CD14-positive monocyte (primary cell): ENCODE data around the gene BHLHE23. TPM values are rescaled to one million over a fixed set of nuclear protein-coding genes. Genes with fewer than 3 reads are reported as not detected.

Experiments
- DNase-seq, 3 donors: peaks; one replicate each; pipeline ENCODE4 v3.0.0-alpha.2; 2011 to 2022
- H2AFZ ChIP-seq: 2 replicates; pipeline ENCODE4 v1.6.0; 2012; ENCODE audit warnings: mild to moderate bottlenecking, low read depth, low read length, inconsistent platforms; ENCODE audit not compliant: insufficient read depth, poor library complexity, severe bottlenecking
- H3K27ac ChIP-seq, 2 donors: 1 replicate in 1 of 2; 2 replicates in 1 of 2; pipeline ENCODE4 v1.5.1; 2012 to 2013; ENCODE audit warnings: low read length in 2 of 2, control low read depth in 1 of 2, inconsistent platforms in 1 of 2, low read depth in 1 of 2, mild to moderate bottlenecking in 1 of 2
- H3K27me3 ChIP-seq, 2 donors: one replicate each; pipeline versions ENCODE4 v1.6.0 to v1.6.1; 2011 to 2013; ENCODE audit warnings: low read length in 2 of 2; ENCODE audit not compliant: control insufficient read depth in 2 of 2, insufficient read depth in 2 of 2
- H3K36me3 ChIP-seq, 2 donors: replicated peaks in 1 of 2; 1 replicate in 1 of 2; 2 replicates in 1 of 2; pipeline versions ENCODE4 v1.5.1 to v1.6.1; 2012 to 2013; ENCODE audit warnings: low read length in 2 of 2, control low read depth in 1 of 2, inconsistent platforms in 1 of 2, mild to moderate bottlenecking in 1 of 2; ENCODE audit not compliant: insufficient read depth in 2 of 2, control insufficient read depth in 1 of 2
- H3K4me1 ChIP-seq, 2 donors: 1 replicate in 1 of 2; 2 replicates in 1 of 2; pipeline versions ENCODE4 v1.5.1 to v1.6.1; 2012 to 2013; ENCODE audit warnings: low read length in 2 of 2, control low read depth in 1 of 2, inconsistent platforms in 1 of 2, mild to moderate bottlenecking in 1 of 2, moderate library complexity in 1 of 2; ENCODE audit not compliant: insufficient read depth in 2 of 2, control insufficient read depth in 1 of 2
- H3K4me2 ChIP-seq: replicated peaks from 2 replicates; pipeline ENCODE3; 2012; ENCODE audit warnings: low read length, moderate library complexity, mild to moderate bottlenecking; ENCODE audit not compliant: poor library complexity, severe bottlenecking; ENCODE audit errors: extremely low read depth
- H3K4me3 ChIP-seq, 3 experiments: fragments of 200-600 bp in 1 of 3; sonication (generic) in 1 of 3; replicated peaks in 1 of 3; 1 replicate in 2 of 3; 2 replicates in 1 of 3; pipeline ENCODE4 v1.5.1; 2011 to 2013; ENCODE audit warnings: low read length in 3 of 3, mild to moderate bottlenecking in 3 of 3, control low read depth in 2 of 3, low read depth in 2 of 3, inconsistent platforms in 1 of 3, moderate library complexity in 1 of 3
- H3K79me2 ChIP-seq: 2 replicates; pipeline ENCODE4 v1.6.0; 2012; ENCODE audit warnings: mild to moderate bottlenecking, control low read depth, inconsistent platforms, low read length, moderate library complexity; ENCODE audit not compliant: insufficient read depth
- H3K9ac ChIP-seq: 2 replicates; pipeline ENCODE4 v1.6.0; 2017; ENCODE audit warnings: low read length, mild to moderate bottlenecking; ENCODE audit not compliant: insufficient read depth, poor library complexity, severe bottlenecking
- H3K9me3 ChIP-seq, 2 donors: replicated peaks in 1 of 2; 1 replicate in 1 of 2; 2 replicates in 1 of 2; pipeline versions ENCODE4 v1.5.1 to v1.6.1; 2012 to 2013; ENCODE audit warnings: low read length in 2 of 2, control low read depth in 1 of 2; ENCODE audit not compliant: control insufficient read depth in 1 of 2, insufficient read depth in 1 of 2
- H4K20me1 ChIP-seq: 2 replicates; pipeline ENCODE4 v1.6.0; 2012; ENCODE audit warnings: mild to moderate bottlenecking, low read length, control low read depth, moderate library complexity; ENCODE audit not compliant: insufficient read depth
- H3K27ac Mint-ChIP-seq, 7 donors: one replicate each; pipeline ENCODE4 v1.8.0; 2020; ENCODE audit warnings: mild to moderate bottlenecking in 7 of 7, mixed read lengths in 7 of 7, moderate library complexity in 6 of 7, inconsistent platforms in 2 of 7
- H3K27me3 Mint-ChIP-seq, 3 donors: one replicate each; pipeline ENCODE4 v1.8.0; 2021 to 2022; ENCODE audit warnings: low read depth in 3 of 3, mild to moderate bottlenecking in 3 of 3, mixed read lengths in 3 of 3, moderate library complexity in 3 of 3, inconsistent platforms in 1 of 3
- H3K36me3 Mint-ChIP-seq, 2 donors: one replicate each; pipeline ENCODE4 v1.8.0; 2020; ENCODE audit warnings: mixed read lengths in 2 of 2, inconsistent platforms in 1 of 2, mild to moderate bottlenecking in 1 of 2
- H3K4me1 Mint-ChIP-seq: one replicate; pipeline ENCODE4 v1.8.0; 2020; ENCODE audit warnings: mild to moderate bottlenecking, mixed read lengths
- H3K4me3 Mint-ChIP-seq, 2 donors: one replicate each; pipeline ENCODE4 v1.8.0; 2020; ENCODE audit warnings: mild to moderate bottlenecking in 2 of 2, mixed read lengths in 2 of 2, moderate library complexity in 1 of 2
- H3K9me3 Mint-ChIP-seq, 7 donors: one replicate each; pipeline ENCODE4 v1.8.0; 2020 to 2022; ENCODE audit warnings: mixed read lengths in 7 of 7, mild to moderate bottlenecking in 6 of 7, moderate library complexity in 6 of 7, inconsistent platforms in 2 of 7
- whole genome bisulfite sequencing: methylation state at CpG from one replicate; pipeline ENCODE4 v1.1.5; 2013; ENCODE audit warnings: missing lambda C conversion rate; ENCODE audit not compliant: insufficient coverage; 5-methylcytosine and 5-hydroxymethylcytosine counted together
- intact Hi-C, 2 donors: fragments of 100-400 bp; cut with micrococcal nuclease; formaldehyde crosslinking; loops; one replicate each; pipeline versions ENCODE4 v1.15.0 to v1.15.1; 2023
- polyA plus RNA-seq, 3 donors: library from polyadenylated mRNA; depleted of rRNA in 1 of 3; unstranded in 2 of 3; stranded (reverse) in 1 of 3; fragments of 300-500 nt in 2 of 3; fragments of >200 nt in 1 of 3; fragmentation: Illumina TruSeq in 2 of 3; gene quantifications; 1 replicate in 2 of 3; 2 replicates in 1 of 3; pipeline ENCODE4 v1.2.3, GENCODE V29; 2012 to 2021
- TF ChIP-seq, protein P1 (sequence below): fragments of 200-600 bp; IDR thresholded peaks from one replicate; pipeline ENCODE4 v1.8.0; 2022; ENCODE audit warnings: antibody characterized with exemption, mild to moderate bottlenecking

Gene BHLHE23
- polyA plus RNA-seq, 3 donors = not detected

DNA sequence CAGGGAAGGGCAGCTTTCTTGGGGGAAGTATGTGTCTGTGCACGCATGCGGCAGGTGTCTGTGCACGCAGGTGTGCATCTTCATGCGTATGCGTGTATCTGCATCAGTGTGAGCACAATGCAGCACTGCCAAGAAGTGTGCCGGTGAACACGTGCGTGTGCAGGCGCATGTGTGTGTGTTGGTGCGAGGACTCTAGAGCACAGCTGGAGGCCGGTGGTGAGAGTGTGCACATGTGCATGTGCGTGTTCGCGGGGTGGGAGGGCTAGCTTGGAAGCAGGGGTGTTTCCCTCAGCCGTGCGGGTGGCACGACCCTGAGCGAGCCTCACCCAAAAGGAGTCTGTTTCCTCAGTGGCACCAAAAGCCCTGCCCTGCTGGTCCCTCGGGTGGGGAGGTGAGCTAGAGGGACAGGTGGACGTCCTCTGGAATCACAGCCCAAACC lies 46.7 kb downstream of the BHLHE23 start:
- 83% methylated on average over 19 of the region's 20 CpGs for WGBS
- Histone ChIP-seq H2AFZ (no peak overlapping the region), H4K20me1 (no peaks in the 10 kb centered on the region), H3K4me3 (no peak overlapping the region), H3K9ac (no peak overlapping the region), H3K4me1 (peaks cover 11% of the 10 kb centered on the region in 2 donors), H3K27me3 (no peaks in the 10 kb centered on the region), H3K27ac (no peak overlapping the region), H3K4me2 (no peak overlapping the region), H3K9me3 (no peaks in the 10 kb centered on the region), H3K36me3 (peaks cover 13 to 42% of the 10 kb centered on the region in 2 donors), H3K79me2 (peaks cover 5% of the 10 kb centered on the region)
- Mint-ChIP-seq H3K9me3 (no peaks in the 10 kb centered on the region), H3K36me3 (peaks cover 29 to 56% of the 10 kb centered on the region in 2 donors), H3K27ac (no peak overlapping the region), H3K27me3 (peaks cover 0 to 2% (median 2%) of the 10 kb centered on the region in 3 donors), H3K4me1 (peaks cover 24% of the 10 kb centered on the region), H3K4me3 (no peak overlapping the region)
- TF ChIP-seq, protein P1, sequence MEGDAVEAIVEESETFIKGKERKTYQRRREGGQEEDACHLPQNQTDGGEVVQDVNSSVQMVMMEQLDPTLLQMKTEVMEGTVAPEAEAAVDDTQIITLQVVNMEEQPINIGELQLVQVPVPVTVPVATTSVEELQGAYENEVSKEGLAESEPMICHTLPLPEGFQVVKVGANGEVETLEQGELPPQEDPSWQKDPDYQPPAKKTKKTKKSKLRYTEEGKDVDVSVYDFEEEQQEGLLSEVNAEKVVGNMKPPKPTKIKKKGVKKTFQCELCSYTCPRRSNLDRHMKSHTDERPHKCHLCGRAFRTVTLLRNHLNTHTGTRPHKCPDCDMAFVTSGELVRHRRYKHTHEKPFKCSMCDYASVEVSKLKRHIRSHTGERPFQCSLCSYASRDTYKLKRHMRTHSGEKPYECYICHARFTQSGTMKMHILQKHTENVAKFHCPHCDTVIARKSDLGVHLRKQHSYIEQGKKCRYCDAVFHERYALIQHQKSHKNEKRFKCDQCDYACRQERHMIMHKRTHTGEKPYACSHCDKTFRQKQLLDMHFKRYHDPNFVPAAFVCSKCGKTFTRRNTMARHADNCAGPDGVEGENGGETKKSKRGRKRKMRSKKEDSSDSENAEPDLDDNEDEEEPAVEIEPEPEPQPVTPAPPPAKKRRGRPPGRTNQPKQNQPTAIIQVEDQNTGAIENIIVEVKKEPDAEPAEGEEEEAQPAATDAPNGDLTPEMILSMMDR = no peak
- DNase-seq = no peak
- intact Hi-C loops = no loop called here

DNA sequence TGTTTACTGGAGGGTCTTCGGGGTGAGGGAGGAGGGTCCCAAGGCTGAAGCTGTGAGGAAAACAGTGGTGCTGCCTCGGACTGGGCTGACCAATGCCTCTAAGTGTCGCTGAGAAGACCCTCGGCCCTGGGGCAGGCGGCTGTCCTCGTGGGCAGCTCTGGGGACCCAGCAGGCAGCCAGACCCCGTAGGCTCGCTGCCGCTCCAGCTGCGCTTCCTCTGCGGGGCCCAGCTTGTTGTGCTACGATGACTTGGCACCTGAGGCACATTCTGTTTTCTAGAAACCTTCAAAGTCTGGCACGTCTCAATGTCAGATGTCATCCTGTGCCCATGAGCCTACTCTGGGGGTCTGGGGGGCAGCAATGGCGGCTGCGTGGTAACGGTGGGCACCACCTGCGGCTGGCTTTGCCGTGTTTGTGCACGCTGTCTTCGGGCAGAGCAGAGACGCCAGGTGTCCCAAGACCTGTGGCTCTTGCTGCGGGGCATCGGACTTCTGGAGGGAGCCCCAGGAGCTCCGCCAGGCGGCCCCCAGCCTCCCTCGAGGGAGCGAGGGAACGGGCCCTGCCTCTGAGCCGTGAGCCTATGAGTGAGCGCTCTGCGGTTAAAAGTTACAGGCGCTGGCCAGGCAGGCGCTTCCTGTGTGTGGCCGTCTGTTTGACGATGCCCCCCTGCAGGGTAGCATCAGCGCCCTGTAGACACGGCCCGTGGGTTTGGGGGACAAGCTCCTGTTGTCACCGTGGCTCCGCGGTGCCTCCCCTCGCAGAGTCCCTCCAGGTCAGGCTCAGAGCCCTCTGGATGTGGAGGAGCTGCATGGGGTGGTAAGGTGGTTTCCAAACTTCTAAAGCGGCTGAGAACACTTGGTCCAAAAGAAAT lies 47.4 kb downstream of the BHLHE23 start:
- peaks cover 9 to 35% of the 10 kb centered on the region in 2 donors for H3K36me3 ChIP-seq
- H3K79me2 ChIP-seq = peaks cover 5% of the 10 kb centered on the region
- H3K27me3 ChIP-seq = no peaks in the 10 kb centered on the region
- DNase-seq = peak in 1 of 3 donors; percentile 10
- Mint-ChIP-seq H3K9me3 (no peaks in the 10 kb centered on the region), H3K27ac (no peak overlapping the region), H3K4me1 (peaks cover 27% of the 10 kb centered on the region), H3K36me3 (peaks cover 29 to 49% of the 10 kb centered on the region in 2 donors), H3K4me3 (peak overlapping the region; percentile 24 to 71), H3K27me3 (peaks cover 0 to 2% (median under 1%) of the 10 kb centered on the region in 3 donors)
- no peak overlapping the region for H3K27ac ChIP-seq
- intact Hi-C loops = no loop called here
- no peaks in the 10 kb centered on the region for H3K9me3 ChIP-seq
- H3K4me2 ChIP-seq = no peak overlapping the region
- no peak overlapping the region for H3K4me3 ChIP-seq
- H3K4me1 ChIP-seq = peaks cover 17 to 18% of the 10 kb centered on the region in 2 donors
- no peaks in the 10 kb centered on the region for H4K20me1 ChIP-seq
- H3K9ac ChIP-seq = no peak overlapping the region
- H2AFZ ChIP-seq = no peak overlapping the region
- TF ChIP-seq, protein P1 = no peak
- 27% methylated on average over 43 of the region's 43 CpGs for WGBS
